DOHH2 (cell line): ENCODE results near the gene RAB6B.

Experiments
- H3F3A ChIP-seq: fragments of 200-600 bp; sonication (generic), shearing (Covaris generic); 2 replicates; pipeline ENCODE4 v1.6.0; 2016; ENCODE audit warnings: antibody characterized with exemption, mild to moderate bottlenecking; ENCODE audit not compliant: control insufficient read depth, insufficient read depth
- H3K27ac ChIP-seq: fragments of 200-600 bp; sonication (generic); 2 replicates; pipeline ENCODE4 v1.5.1; 2014; ENCODE audit warnings: low read depth, mild to moderate bottlenecking, low read length, moderate library complexity
- H3K27me3 ChIP-seq: fragments of 200-600 bp; sonication (generic); 2 replicates; pipeline ENCODE4 v1.6.1; 2014; ENCODE audit warnings: mild to moderate bottlenecking, low read length, mixed read lengths; ENCODE audit not compliant: control insufficient read depth
- H3K36me3 ChIP-seq: fragments of 200-600 bp; sonication (generic); 2 replicates; pipeline ENCODE4 v1.6.1; 2014; ENCODE audit warnings: mild to moderate bottlenecking, low read length, moderate library complexity, mixed read lengths; ENCODE audit not compliant: control insufficient read depth
- H3K4me1 ChIP-seq: fragments of 200-600 bp; sonication (generic); 2 replicates; pipeline ENCODE4 v1.6.1; 2014; ENCODE audit warnings: mild to moderate bottlenecking, low read length, mixed read lengths; ENCODE audit not compliant: control insufficient read depth
- H3K4me2 ChIP-seq: fragments of 200-600 bp; sonication (generic); 2 replicates; pipeline ENCODE4 v1.6.0; 2014; ENCODE audit warnings: mild to moderate bottlenecking, low read length, moderate library complexity
- H3K4me3 ChIP-seq: fragments of 200-600 bp; sonication (generic); 2 replicates; pipeline ENCODE4 v1.5.1; 2014; ENCODE audit warnings: mild to moderate bottlenecking, low read length, mixed read lengths
- H3K79me2 ChIP-seq: fragments of 200-600 bp; sonication (generic); 2 replicates; pipeline ENCODE4 v1.6.1; 2014; ENCODE audit warnings: mild to moderate bottlenecking, low read length, mixed read lengths; ENCODE audit not compliant: control insufficient read depth
- H3K9me2 ChIP-seq: fragments of 200-600 bp; sonication (generic); replicated peaks from 2 replicates; pipeline ENCODE4 v1.6.1; 2014; ENCODE audit warnings: mild to moderate bottlenecking, low read length, mixed read lengths; ENCODE audit not compliant: control insufficient read depth
- H3K9me3 ChIP-seq: fragments of 200-600 bp; sonication (generic); 2 replicates; pipeline ENCODE4 v1.6.1; 2014; ENCODE audit warnings: antibody characterized with exemption, low read length, mixed read lengths; ENCODE audit not compliant: control insufficient read depth, insufficient read depth
- H4K20me1 ChIP-seq: fragments of 200-600 bp; sonication (generic); 2 replicates; pipeline ENCODE4 v1.6.0; 2014; ENCODE audit warnings: low read depth, mild to moderate bottlenecking, antibody characterized with exemption, low read length, moderate library complexity; ENCODE audit not compliant: control insufficient read depth, insufficient read depth
- CTCF ChIP-seq: fragments of 200-600 bp; sonication (generic); IDR thresholded peaks from one replicate; pipeline ENCODE4 v1.5.1; 2014; ENCODE audit warnings: antibody characterized with exemption, mild to moderate bottlenecking, low read depth, low read length; ENCODE audit not compliant: poor library complexity, severe bottlenecking
- EZH2phosphoT487 ChIP-seq: fragments of 200-600 bp; sonication (generic); IDR thresholded peaks from 2 replicates; pipeline ENCODE4 v1.6.1; 2017; ENCODE audit warnings: borderline replicate concordance, mild to moderate bottlenecking, antibody characterized with exemption, low read length, moderate library complexity, mixed read lengths

RAB6B gene

DNA sequence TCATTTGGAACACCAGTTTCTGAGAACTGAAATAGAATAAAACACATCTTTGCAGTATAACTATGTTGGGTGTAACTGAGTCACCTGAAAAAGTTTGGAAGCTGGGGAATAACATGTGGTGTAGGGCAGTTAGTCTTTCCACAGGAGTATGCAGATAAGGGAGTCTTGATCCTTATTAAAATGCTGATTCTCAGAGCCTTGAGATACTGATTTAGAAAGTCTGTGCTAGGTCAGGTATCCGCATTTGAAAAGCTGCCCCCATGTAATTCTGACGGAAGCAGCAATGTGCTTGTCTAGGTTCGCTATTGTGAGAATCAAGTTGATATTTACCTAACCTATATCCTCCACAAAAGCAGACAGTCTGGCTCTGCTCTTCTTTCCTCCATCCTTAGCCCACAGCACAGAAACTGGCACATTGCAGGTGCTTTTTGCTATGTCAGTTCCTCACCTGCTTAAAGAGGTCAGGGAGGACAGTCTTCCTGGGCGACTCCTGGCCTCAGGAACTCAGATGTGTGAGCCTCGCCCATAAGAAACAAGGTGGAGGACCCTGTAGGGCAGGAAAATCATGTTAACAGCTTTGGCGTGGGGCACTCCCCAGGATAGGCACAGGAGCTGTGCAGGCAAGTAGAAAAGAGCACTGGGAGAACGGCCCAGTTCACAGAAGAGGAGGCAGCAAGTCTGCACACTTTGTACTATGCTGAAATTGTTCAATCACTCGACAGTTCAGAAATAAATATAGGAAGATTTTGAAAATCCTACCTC, 117.7 kb downstream of the RAB6B start:
- Histone ChIP-seq H3K27me3 (0 out of 2 replicates have a peak, but pooled peaks cover 5% of the 10 kb centered on the region), H3K9me2 (no peaks in the 10 kb centered on the region), H3K79me2 (no peaks in the 10 kb centered on the region), H3K9me3 (no peaks in the 10 kb centered on the region), H3F3A (no peaks in the 10 kb centered on the region), H4K20me1 (no peaks in the 10 kb centered on the region), H3K36me3 (no peaks in the 10 kb centered on the region), H3K4me2 (no peak overlapping the region), H3K4me1 (no peaks in the 10 kb centered on the region), H3K4me3 (no peak overlapping the region), H3K27ac (no peak overlapping the region)
- TF ChIP-seq CTCF = no peak
- no peak for TF ChIP-seq EZH2phosphoT487

DNA sequence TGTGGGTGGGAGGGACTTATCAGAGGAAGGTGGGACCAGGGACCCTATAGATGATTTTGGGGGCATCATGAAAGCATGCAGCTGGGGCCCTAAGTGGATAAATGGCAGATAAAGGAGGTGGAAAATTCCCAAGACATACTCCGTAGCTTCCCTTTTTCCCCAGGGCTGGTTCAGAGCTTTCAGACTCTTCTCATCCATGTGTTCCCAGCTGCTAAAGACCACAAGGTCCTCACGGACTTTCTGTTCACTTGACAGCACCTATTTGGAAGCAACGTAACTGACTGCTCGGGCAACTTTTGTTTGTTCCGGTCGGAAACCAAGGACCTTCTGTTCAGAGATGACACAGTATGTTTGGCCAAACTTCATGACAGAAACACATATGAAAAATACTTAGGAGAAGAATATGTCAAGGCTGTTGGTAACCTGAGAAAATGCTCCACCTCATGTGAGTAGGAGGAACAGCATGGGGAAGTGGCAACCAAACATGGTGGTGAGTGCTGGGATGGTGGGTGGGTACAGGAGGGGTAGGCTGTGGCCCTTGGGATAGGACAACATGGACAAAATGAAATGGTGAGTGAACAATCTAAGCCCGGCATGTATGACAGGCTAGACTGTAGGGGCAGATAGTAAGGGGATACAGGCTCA, 118.8 kb downstream of the RAB6B start:
- Histone ChIP-seq H3K9me2 (no peaks in the 10 kb centered on the region), H3K36me3 (no peaks in the 10 kb centered on the region), H3K9me3 (no peaks in the 10 kb centered on the region), H3F3A (no peaks in the 10 kb centered on the region), H3K79me2 (no peaks in the 10 kb centered on the region), H3K27me3 (0 out of 2 replicates have a peak, but pooled peaks cover 5% of the 10 kb centered on the region), H3K4me1 (no peaks in the 10 kb centered on the region), H3K4me3 (no peak overlapping the region), H3K27ac (no peak overlapping the region), H4K20me1 (no peaks in the 10 kb centered on the region), H3K4me2 (no peak overlapping the region)
- no peak for TF ChIP-seq CTCF

GRCh38 chr3:133775835-133776234, 119.8 kb downstream of the RAB6B start:
- no peaks in the 10 kb centered on the region for H3K4me1 ChIP-seq
- H4K20me1 ChIP-seq = no peaks in the 10 kb centered on the region
- no peak overlapping the region for H3K4me3 ChIP-seq
- TF ChIP-seq EZH2phosphoT487 (no peak), CTCF (no peak)
- H3K9me2 ChIP-seq = no peaks in the 10 kb centered on the region
- H3K27me3 ChIP-seq = 0 out of 2 replicates have a peak, but pooled peaks cover 5% of the 10 kb centered on the region
- no peaks in the 10 kb centered on the region for H3K79me2 ChIP-seq
- no peaks in the 10 kb centered on the region for H3F3A ChIP-seq
- H3K4me2 ChIP-seq = no peak overlapping the region
- no peak overlapping the region for H3K27ac ChIP-seq
- no peaks in the 10 kb centered on the region for H3K9me3 ChIP-seq
- no peaks in the 10 kb centered on the region for H3K36me3 ChIP-seq
